K562 (cell line): ENCODE results near the gene TCF7. TPM values are rescaled to one million over a fixed set of nuclear protein-coding genes. Genes with fewer than 3 reads are reported as not detected.
A peak's percentile ranks its signal among the peaks of the same experiment; 100 is the strongest.

Experiments
- ATAC-seq: fragments of 200-7000 bp; cut with Tn5 transposase; 3 replicates; pipeline ENCODE4 v1.9.1; 2020; ENCODE audit warnings: moderate library complexity
- BruUV-seq: library from RNA; stranded (reverse); fragments of 400-500 nt; replicated peaks from 2 replicates; lab custom pipeline; 2021; lab: Mats Ljungman, UMichigan
- CTCF ChIA-PET: fragments of 300-600 bp; formaldehyde crosslinking; extraction: SDS; loops from one replicate; lab custom pipeline; 2021; ENCODE audit warnings: low intra/inter-chr PET ratio; lab: Yijun Ruan, JAX
- POLR2A ChIA-PET: fragments of 300-600, 350-650 bp; sonication (Branson Sonifier 250); formaldehyde crosslinking; extraction: SDS; loops from one replicate; lab custom pipeline; 2021; ENCODE audit warnings: antibody characterized with exemption, inconsistent platforms; lab: Yijun Ruan, JAX
- DNase-seq, 4 experiments: peaks; one replicate each; pipeline versions ENCODE4 v3.0.0 to v3.0.0-alpha.2; 2011 to 2018; ENCODE audit warnings: low spot score in 3 of 4, mixed read lengths in 3 of 4; ENCODE audit errors: extremely low read depth in 1 of 4
- FAIRE-seq: peaks from 2 replicates; lab custom pipeline; 2011; peaks lifted over from hg19 to GRCh38; lab: Jason Lieb, UNC
- H2AFZ ChIP-seq: 2 replicates; pipeline ENCODE4 v1.6.0; 2011; ENCODE audit warnings: low read depth, low read length, control low read depth, inconsistent platforms
- H3K27ac ChIP-seq: fragments of 200-600 bp; 3 replicates; pipeline ENCODE4 v1.8.0; 2011; ENCODE audit warnings: low read depth, mild to moderate bottlenecking, control low read depth, inconsistent platforms, low read length, moderate library complexity, mixed read lengths; ENCODE audit errors: extremely low read depth
- H3K27me3 ChIP-seq, 2 experiments: fragments of 300-600 bp in 1 of 2; 2 replicates in 1 of 2; 3 replicates in 1 of 2; pipeline versions ENCODE4 v1.6.0 to v1.8.0; 2011; ENCODE audit warnings: inconsistent platforms in 2 of 2, low read length in 2 of 2, mild to moderate bottlenecking in 1 of 2, mixed read lengths in 1 of 2, moderate library complexity in 1 of 2; ENCODE audit not compliant: control insufficient read depth in 2 of 2, insufficient read depth in 2 of 2
- H3K36me3 ChIP-seq: fragments of 300-600 bp; 3 replicates; pipeline ENCODE4 v1.8.0; 2011; ENCODE audit warnings: mild to moderate bottlenecking, low read length, inconsistent platforms; ENCODE audit not compliant: control insufficient read depth, insufficient read depth
- H3K4me1 ChIP-seq, 2 experiments: fragments of 200-600 bp in 1 of 2; replicated peaks in 1 of 2; 2 replicates in 1 of 2; 3 replicates in 1 of 2; pipeline versions ENCODE4 v1.5.1 to v1.8.0; 2011; ENCODE audit warnings: inconsistent platforms in 2 of 2, low read length in 2 of 2, mild to moderate bottlenecking in 1 of 2, mixed read lengths in 1 of 2, moderate library complexity in 1 of 2; ENCODE audit not compliant: control insufficient read depth in 2 of 2, insufficient read depth in 2 of 2
- H3K4me2 ChIP-seq: 2 replicates; pipeline ENCODE4 v1.6.1; 2011; ENCODE audit warnings: low read length, control low read depth, inconsistent platforms, mixed read lengths; ENCODE audit not compliant: insufficient read depth
- H3K4me3 ChIP-seq: fragments of 200-600 bp; sonication (generic), shearing (Covaris generic); 2 replicates; pipeline ENCODE4 v1.5.1; 2016; ENCODE audit warnings: control low read depth, inconsistent platforms
- H3K79me2 ChIP-seq: fragments of 200-600 bp; 3 replicates; pipeline ENCODE4 v1.8.0; 2011; ENCODE audit warnings: low read length, inconsistent platforms; ENCODE audit not compliant: control insufficient read depth, insufficient read depth
- H3K9ac ChIP-seq, 2 experiments: 2 replicates each; pipeline versions ENCODE4 v1.6.0 to v1.6.1; 2011; ENCODE audit warnings: low read depth in 2 of 2, low read length in 2 of 2, control low read depth in 1 of 2, inconsistent platforms in 1 of 2, mild to moderate bottlenecking in 1 of 2, mixed read lengths in 1 of 2; ENCODE audit not compliant: insufficient read depth in 1 of 2
- H3K9me1 ChIP-seq: one replicate; pipeline ENCODE4 v1.6.0; 2011; ENCODE audit warnings: inconsistent platforms, mild to moderate bottlenecking, low read length, moderate library complexity; ENCODE audit not compliant: control insufficient read depth, insufficient read depth
- H3K9me3 ChIP-seq: replicated peaks from 2 replicates; pipeline ENCODE4 v1.5.1; 2011; ENCODE audit warnings: low read depth, low read length, inconsistent platforms; ENCODE audit not compliant: control insufficient read depth, insufficient read depth
- H4K20me1 ChIP-seq: replicated peaks from 2 replicates; pipeline ENCODE4 v1.6.1; 2011; ENCODE audit warnings: low read length, inconsistent platforms, mixed read lengths; ENCODE audit not compliant: control insufficient read depth, insufficient read depth
- BACH1 ChIP-seq: fragments of 200-800 bp; sonication (Bioruptor generic); IDR thresholded peaks from 2 replicates; pipeline ENCODE4 v1.6.1; 2016; ENCODE audit warnings: missing genetic modification characterization, missing compliant biosample characterization
- BRF1 ChIP-seq: IDR thresholded peaks from 3 replicates; pipeline ENCODE4 v1.6.1; 2011; ENCODE audit warnings: borderline replicate concordance, mild to moderate bottlenecking; ENCODE audit not compliant: insufficient read length; ENCODE audit errors: extremely low read depth
- CBX5 ChIP-seq: IDR thresholded peaks from 2 replicates; pipeline ENCODE4 v1.6.1; 2014; ENCODE audit warnings: low read depth, borderline replicate concordance
- ELK1 ChIP-seq: sonication (generic); formaldehyde crosslinking; IDR thresholded peaks from 2 replicates; pipeline ENCODE4 v1.8.1; 2022; ENCODE audit warnings: missing genetic modification reagents
- ELK3 ChIP-seq: fragments of 450-650 bp; formaldehyde crosslinking; IDR thresholded peaks from 2 replicates; pipeline ENCODE4 v1.4.0; 2020; ENCODE audit warnings: mild to moderate bottlenecking
- HBP1 ChIP-seq: fragments of 450-650 bp; formaldehyde crosslinking; IDR thresholded peaks from 2 replicates; pipeline ENCODE4 v1.4.0; 2022; ENCODE audit warnings: missing genetic modification characterization
- POLR2G ChIP-seq: fragments of 200-400 bp; formaldehyde crosslinking; IDR thresholded peaks from 2 replicates; pipeline ENCODE4 v1.6.1; 2017; ENCODE audit warnings: low read depth, mild to moderate bottlenecking, antibody characterized with exemption, low read length, moderate library complexity
- RFX5 ChIP-seq: IDR thresholded peaks from 2 replicates; pipeline ENCODE4 v1.6.1; 2011; ENCODE audit warnings: low read depth, mild to moderate bottlenecking, improper control_type of control experiment, low read length
- SP2 ChIP-seq: IDR thresholded peaks from 2 replicates; pipeline ENCODE4 v1.6.1; 2011; ENCODE audit warnings: mild to moderate bottlenecking, low read depth, low read length, moderate library complexity; ENCODE audit not compliant: poor library complexity, severe bottlenecking; ENCODE audit errors: extremely low read depth
- ZNF324 ChIP-seq: fragments of 250-450 bp; sonication (Bioruptor Pico); IDR thresholded peaks from 2 replicates; pipeline ENCODE4 v1.4.0; 2020; ENCODE audit warnings: mild to moderate bottlenecking
- ZNF398 ChIP-seq: fragments of 250-450 bp; sonication (Bioruptor Pico); IDR thresholded peaks from 2 replicates; pipeline ENCODE4 v1.8.0; 2021; ENCODE audit warnings: moderate library complexity, mild to moderate bottlenecking, inconsistent platforms
- ZNF57 ChIP-seq: fragments of 450-650 bp; formaldehyde crosslinking; IDR thresholded peaks from 2 replicates; pipeline ENCODE4 v1.4.0; 2020; ENCODE audit warnings: mild to moderate bottlenecking, moderate library complexity
- WGBS: fragments of 100-300 bp; shearing (Covaris generic); methylation state at CpG from one replicate; pipeline ENCODE4 v1.1.6; 2016; ENCODE audit warnings: low coverage, mixed read lengths; ENCODE audit not compliant: insufficient coverage; ENCODE audit errors: missing lambda C conversion rate; 5-methylcytosine and 5-hydroxymethylcytosine counted together
- in situ Hi-C: fragments of 300-500 bp; cut with MboI; formaldehyde crosslinking; loops from 4 replicates; pipeline ENCODE4 v1.15.0; 2018; ENCODE audit warnings: inconsistent platforms, mixed read lengths
- intact Hi-C: fragments of 100-400 bp; cut with micrococcal nuclease; formaldehyde crosslinking; loops from 2 replicates; pipeline ENCODE4 v1.14.2; 2022
- polyA plus RNA-seq, 8 experiments: library from polyadenylated mRNA; depleted of rRNA in 4 of 8; stranded (reverse) in 5 of 8; unstranded in 3 of 8; fragments of >200 nt; fragmentation: Nextera tagmentation in 2 of 8; fragmentation: Illumina TruSeq in 1 of 8; extraction: Ambion mirVana in 2 of 8; extraction: Trizol in 1 of 8; gene quantifications; 2 replicates each; pipeline versions ENCODE4 v1.2.1 to v1.2.3, GENCODE V29; 2011 to 2014; ENCODE audit warnings: inconsistent platforms in 1 of 8, missing spikeins in 1 of 8
- total RNA-seq, 7 experiments: library from RNA; depleted of rRNA in 6 of 7; stranded (reverse); fragments of >200 nt in 6 of 7; fragmentation: Illumina TruSeq in 2 of 7; extraction: Trizol in 2 of 7; gene quantifications; 2 replicates each; pipeline versions ENCODE4 v1.2.1 to v1.2.3, GENCODE V29; 2011 to 2021; ENCODE audit warnings: low replicate concordance in 1 of 7

TCF7 gene
- total and polyA plus RNA-seq, 9 of the 15 experiments (the other 6 are each of a cell fraction or from before 2014, with no cell fraction given), result 1.6 to 14.9 (median 4.2) TPM

- intact Hi-C loops (no loop called here), in situ Hi-C loops (no loop called here)
- FAIRE-seq, result no peak
- H4K20me1 ChIP-seq, result peaks cover 24% of the 10 kb centered on the region
- BruUV-seq, result no TSS peak
- no peak for DNase-seq
- peaks cover 10 to 30% of the 10 kb centered on the region in 2 experiments; a peak in 4 of 5 replicates for H3K4me1 ChIP-seq
- POLR2A ChIA-PET, result no interaction called here
- H3K27me3 ChIP-seq, result no peaks in the 10 kb centered on the region
- H3K9ac ChIP-seq, result peak overlapping the region in 1 of 2 experiments; percentile 39; a peak in 1 of 4 replicates
- CTCF ChIA-PET, result interaction anchor here (0.6 kb wide), 1 partner anchor 647 kb away, joined by 3 read pairs; no protein-coding TSS in a partner anchor
- no peak overlapping the region for H3K4me3 ChIP-seq
- H2AFZ ChIP-seq, result no peak overlapping the region
- H3K36me3 ChIP-seq, result peaks cover 73% of the 10 kb centered on the region; the same call in 2 of the 3 replicates
- peaks cover 11% of the 10 kb centered on the region for H3K9me1 ChIP-seq
- no peaks in the 10 kb centered on the region for H3K9me3 ChIP-seq
- no peak for ATAC-seq
- TF ChIP-seq ZNF324 (CRISPR knock-in tag) (no peak), BRF1 (no peak), HBP1 (CRISPR knock-in tag) (no peak), ELK1 (no peak), ZNF398 (CRISPR knock-in tag) (no peak), ELK3 (CRISPR knock-in tag) (no peak), BACH1 (tag) (no peak), CBX5 (no peak), RFX5 (no peak), SP2 (no peak), ZNF57 (CRISPR knock-in tag) (no peak), POLR2G (no peak)
- TF ChIP-seq, all 486 proteins: peak for 0
- Histone ChIP-seq H3K79me2 (peaks cover 18% of the 10 kb centered on the region; the same call in 2 of the 3 replicates), H3K4me2 (no peak overlapping the region), H3K27ac (no peak overlapping the region)
- WGBS, result 79% methylated on average over 7 of the region's 7 CpGs
Observed at GRCh38 chr5:134136771-134137170, 22.3 kb downstream of the TCF7 start.
